DND-41 (cell line): ENCODE data around the gene ACSL5.

Experiments
- ATAC-seq: fragments of 200-7000 bp; cut with Tn5 transposase; 3 replicates; pipeline ENCODE4 v1.9.1; 2021; ENCODE audit warnings: low read depth; ENCODE audit not compliant: insufficient read depth
- DNase-seq: peaks from one replicate; pipeline ENCODE4 v3.0.0-alpha.2; 2020
- H2AFZ ChIP-seq: 2 replicates; pipeline ENCODE4 v1.6.0; 2012; ENCODE audit warnings: low read depth, low read length
- H3K27ac ChIP-seq: 2 replicates; pipeline ENCODE4 v1.5.1; 2012; ENCODE audit warnings: low read length, inconsistent platforms
- H3K27me3 ChIP-seq: fragments of 200-600 bp; sonication (generic); 2 replicates; pipeline ENCODE4 v1.6.0; 2012; ENCODE audit warnings: low read length, mild to moderate bottlenecking, inconsistent platforms; ENCODE audit not compliant: insufficient read depth, poor library complexity
- H3K36me3 ChIP-seq: 2 replicates; pipeline ENCODE4 v1.5.1; 2012; ENCODE audit warnings: low read length, inconsistent platforms; ENCODE audit not compliant: insufficient read depth
- H3K4me1 ChIP-seq: 2 replicates; pipeline ENCODE4 v1.5.1; 2012; ENCODE audit warnings: mild to moderate bottlenecking, low read length; ENCODE audit not compliant: insufficient read depth
- H3K4me2 ChIP-seq: 2 replicates; pipeline ENCODE4 v1.6.0; 2012; ENCODE audit warnings: mild to moderate bottlenecking, moderate library complexity, low read length, inconsistent platforms; ENCODE audit not compliant: insufficient read depth
- H3K4me3 ChIP-seq, 2 experiments: fragments of 200-600 bp in 1 of 2; shearing (Covaris generic) in 1 of 2; 2 replicates each; pipeline ENCODE4 v1.5.1; 2012 to 2016; ENCODE audit warnings: inconsistent platforms in 2 of 2, low read length in 2 of 2, mild to moderate bottlenecking in 2 of 2, low read depth in 1 of 2, moderate library complexity in 1 of 2
- H3K79me2 ChIP-seq: 2 replicates; pipeline ENCODE4 v1.6.0; 2012; ENCODE audit warnings: low read length, inconsistent platforms; ENCODE audit not compliant: insufficient read depth
- H3K9ac ChIP-seq: 2 replicates; pipeline ENCODE4 v1.6.0; 2012; ENCODE audit warnings: low read depth, mild to moderate bottlenecking, inconsistent platforms, low read length, moderate library complexity
- H3K9me3 ChIP-seq: 2 replicates; pipeline ENCODE4 v1.5.1; 2012; ENCODE audit warnings: low read length, moderate library complexity, mild to moderate bottlenecking, inconsistent platforms; ENCODE audit not compliant: insufficient read depth, severe bottlenecking
- H4K20me1 ChIP-seq: 2 replicates; pipeline ENCODE4 v1.6.0; 2012; ENCODE audit warnings: low read length; ENCODE audit not compliant: insufficient read depth
- CTCF ChIP-seq: IDR thresholded peaks from 2 replicates; pipeline ENCODE4 v1.5.1; 2012; ENCODE audit warnings: borderline replicate concordance, low read length, moderate library complexity, mild to moderate bottlenecking; ENCODE audit not compliant: poor library complexity, severe bottlenecking; ENCODE audit errors: extremely low read depth
- EZH2 ChIP-seq: IDR thresholded peaks from 3 replicates; pipeline ENCODE4 v1.6.1; 2012; ENCODE audit warnings: borderline replicate concordance, low read depth, mild to moderate bottlenecking, moderate library complexity, low read length, inconsistent platforms; ENCODE audit not compliant: severe bottlenecking

The ACSL5 gene

GRCh38 chr10:112336556-112337201 lies 37.2 kb upstream of the ACSL5 start:
- DNase-seq, result no peak
- Histone ChIP-seq H3K4me1 (no peaks in the 10 kb centered on the region), H3K27me3 (peaks cover 29% of the 10 kb centered on the region), H3K79me2 (no peaks in the 10 kb centered on the region), H3K4me2 (no peak overlapping the region), H3K4me3 (no peak overlapping the region), H2AFZ (no peak overlapping the region), H3K9ac (no peak overlapping the region), H3K36me3 (no peaks in the 10 kb centered on the region), H3K27ac (no peak overlapping the region), H4K20me1 (no peaks in the 10 kb centered on the region), H3K9me3 (no peaks in the 10 kb centered on the region)
- TF ChIP-seq CTCF, result no peak
- TF ChIP-seq EZH2, result no peak
- ATAC-seq, result no peak

- Histone ChIP-seq H3K36me3 (no peaks in the 10 kb centered on the region), H3K4me2 (no peak overlapping the region), H2AFZ (no peak overlapping the region), H3K79me2 (no peaks in the 10 kb centered on the region), H3K9ac (no peak overlapping the region), H3K9me3 (no peaks in the 10 kb centered on the region), H3K27me3 (peaks cover 20% of the 10 kb centered on the region), H4K20me1 (no peaks in the 10 kb centered on the region), H3K4me3 (no peak overlapping the region), H3K4me1 (no peaks in the 10 kb centered on the region), H3K27ac (no peak overlapping the region)
- DNase-seq (no peak), ATAC-seq (no peak)
- TF ChIP-seq CTCF, result no peak
- no peak for TF ChIP-seq EZH2
Observed at GRCh38 chr10:112338957-112339356, 35.0 kb upstream of the ACSL5 start.

GRCh38 chr10:112340601-112341000 lies 33.3 kb upstream of the ACSL5 start:
- TF ChIP-seq CTCF (no peak), EZH2 (no peak)
- Histone ChIP-seq H3K9me3 (no peaks in the 10 kb centered on the region), H3K36me3 (no peaks in the 10 kb centered on the region), H3K27me3 (peaks cover 12% of the 10 kb centered on the region), H3K4me1 (no peaks in the 10 kb centered on the region), H3K79me2 (no peaks in the 10 kb centered on the region), H3K27ac (no peak overlapping the region), H4K20me1 (no peaks in the 10 kb centered on the region), H2AFZ (no peak overlapping the region), H3K9ac (no peak overlapping the region), H3K4me2 (no peak overlapping the region), H3K4me3 (no peak overlapping the region)
- DNase-seq (no peak), ATAC-seq (no peak)
